ENCODE measurements around the gene NDST1.

Gene NDST1

DNA sequence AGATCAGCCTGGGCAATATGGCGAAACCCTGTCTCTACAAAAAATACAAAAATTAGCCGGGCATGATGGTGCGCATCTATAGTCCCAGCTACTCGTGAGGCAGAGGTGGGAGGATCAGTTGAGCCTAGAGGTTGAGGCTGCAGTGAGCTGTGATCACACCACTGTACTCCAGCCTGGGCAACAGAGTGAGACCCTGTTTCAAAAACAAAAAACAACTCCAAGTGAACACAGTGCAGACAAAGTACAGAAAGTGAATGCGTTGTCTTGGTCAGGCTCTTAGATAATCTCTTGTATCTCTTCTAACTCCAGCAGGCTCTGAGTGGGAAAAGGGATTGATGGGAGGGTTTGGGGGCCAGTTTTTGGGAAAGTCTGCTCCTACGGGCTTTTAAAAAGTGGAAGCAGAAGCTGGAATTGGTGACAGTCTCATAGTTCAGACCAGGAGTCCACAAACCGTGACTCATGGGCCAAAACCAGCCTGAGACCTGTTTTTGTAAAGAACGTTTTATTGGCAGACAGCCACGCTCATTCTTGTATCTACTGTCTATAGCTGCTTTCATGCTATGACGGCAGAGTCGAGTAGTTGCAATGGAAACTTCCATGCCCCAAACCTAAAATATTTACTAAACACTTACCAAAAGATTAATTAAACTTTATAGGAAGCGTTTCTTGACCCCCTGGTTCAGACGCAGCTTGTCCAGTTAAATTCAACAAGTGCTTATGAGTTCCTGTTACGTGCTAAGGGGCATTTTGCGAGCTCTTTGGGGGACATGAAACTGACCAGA lies 32.9 kb downstream of the NDST1 start:
- in situ Hi-C loops (cut with MboI; ENCODE audit: low sequenced_read_pairs), result loop anchor here (10.0 kb wide), 1 partner anchor 76 kb away; no protein-coding TSS in a partner anchor

- in situ Hi-C loops (cut with MboI; ENCODE audit: low sequenced_read_pairs), result loop anchor here (10.0 kb wide), 1 partner anchor 77 kb away; no protein-coding TSS in a partner anchor
These were observed 33.4 kb downstream of the NDST1 start for GRCh38 chr5:150541397-150541675.

GRCh38 chr5:150541895-150542294 lies 34.0 kb downstream of the NDST1 start:
- in situ Hi-C loops (cut with MboI; ENCODE audit: low sequenced_read_pairs), result loop anchor here (10.0 kb wide), 1 partner anchor 77 kb away; no protein-coding TSS in a partner anchor

GRCh38 chr5:150542933-150543445 lies 35.1 kb downstream of the NDST1 start:
- in situ Hi-C loops (cut with MboI; ENCODE audit: low sequenced_read_pairs), result loop anchor here (10.0 kb wide), 1 partner anchor 78 kb away; no protein-coding TSS in a partner anchor

GRCh38 chr5:150544611-150545219 lies 36.8 kb downstream of the NDST1 start:
- in situ Hi-C loops (cut with MboI; ENCODE audit: low sequenced_read_pairs), result loop anchor here (10.0 kb wide), 1 partner anchor 80 kb away; no protein-coding TSS in a partner anchor

- in situ Hi-C loops (cut with MboI; ENCODE audit: low sequenced_read_pairs), result loop anchor here (10.0 kb wide), 1 partner anchor 80 kb away; no protein-coding TSS in a partner anchor
These were observed 37.3 kb downstream of the NDST1 start for GRCh38 chr5:150545246-150545645.

- in situ Hi-C loops (cut with MboI; ENCODE audit: low sequenced_read_pairs), result loop anchor here (10.0 kb wide), 1 partner anchor 83 kb away; no protein-coding TSS in a partner anchor
These were observed 40.2 kb downstream of the NDST1 start for GRCh38 chr5:150548123-150548522.

GRCh38 chr5:150549735-150550134 lies 41.8 kb downstream of the NDST1 start:
- in situ Hi-C loops (cut with MboI; ENCODE audit: low sequenced_read_pairs), result loop anchor here (10.0 kb wide), 1 partner anchor 85 kb away; no protein-coding TSS in a partner anchor

GRCh38 chr5:150550286-150550685 lies 42.4 kb downstream of the NDST1 start:
- in situ Hi-C loops (cut with MboI; ENCODE audit: low sequenced_read_pairs), result no loop called here

DNA sequence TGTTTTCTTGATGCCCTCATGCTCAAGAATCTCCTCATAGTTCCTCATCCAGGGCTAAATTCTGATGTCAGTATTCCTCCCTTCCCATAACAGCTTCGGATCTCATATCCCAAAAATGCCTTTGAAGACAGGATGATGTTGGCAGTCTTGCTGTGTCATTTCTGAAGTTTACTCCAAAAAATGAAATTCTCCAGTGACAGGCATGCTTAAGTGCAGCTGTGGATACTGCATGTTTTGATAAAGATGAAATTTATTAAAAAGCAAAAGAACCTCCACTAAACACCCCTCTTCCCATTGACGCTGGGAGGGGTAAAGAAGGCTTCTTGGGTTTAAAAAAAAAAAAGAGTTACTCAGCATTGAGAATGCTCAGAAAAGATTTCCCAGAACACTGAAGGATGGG lies 43.1 kb downstream of the NDST1 start:
- in situ Hi-C loops (cut with MboI; ENCODE audit: low sequenced_read_pairs), result no loop called here

DNA sequence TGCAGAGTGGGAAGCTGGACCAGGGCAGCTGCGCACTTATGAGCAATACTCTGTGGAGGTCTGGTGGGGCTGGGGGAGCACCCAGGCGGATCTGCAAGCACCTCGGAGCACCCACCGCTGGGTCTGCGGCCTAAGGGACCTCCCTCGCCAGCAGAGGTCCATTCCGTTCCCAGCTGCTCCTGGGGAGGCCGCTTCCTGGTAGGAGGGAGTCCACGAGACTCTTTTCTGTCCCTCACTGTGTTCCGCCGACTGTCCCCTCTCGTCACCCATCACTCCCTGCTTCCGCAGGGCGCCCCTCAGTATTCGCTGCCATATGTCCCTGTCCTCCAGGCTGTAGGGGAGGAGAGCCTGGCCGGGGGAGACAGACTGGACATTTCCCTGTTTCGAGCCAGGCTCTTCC lies 45.5 kb downstream of the NDST1 start:
- in situ Hi-C loops (cut with MboI; ENCODE audit: low sequenced_read_pairs), result no loop called here

DNA sequence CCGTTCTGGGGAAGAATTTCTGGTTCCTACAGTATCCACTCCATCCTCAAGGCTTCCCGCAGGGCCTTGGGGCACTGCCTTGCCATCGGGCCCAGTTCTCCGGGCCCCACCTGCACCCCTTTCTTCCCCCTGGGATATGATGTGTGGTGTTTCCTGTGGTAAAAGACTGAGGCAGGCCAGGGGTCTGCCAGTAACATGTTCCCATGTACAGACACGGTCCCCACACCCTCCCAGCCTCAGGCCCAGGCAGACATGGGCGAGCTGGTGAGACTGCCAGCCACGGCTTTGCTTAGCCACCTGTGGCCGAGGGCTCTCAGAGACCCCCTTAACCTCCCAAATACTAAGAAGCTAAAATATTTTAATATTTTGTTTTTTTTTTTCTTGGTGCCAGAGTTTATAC lies 46.0 kb downstream of the NDST1 start:
- in situ Hi-C loops (cut with MboI; ENCODE audit: low sequenced_read_pairs), result no loop called here

GRCh38 chr5:150554857-150555256 lies 46.9 kb downstream of the NDST1 start:
- in situ Hi-C loops (cut with MboI; ENCODE audit: low sequenced_read_pairs), result no loop called here

- in situ Hi-C loops (cut with MboI; ENCODE audit: low sequenced_read_pairs), result no loop called here
These were observed 48.2 kb downstream of the NDST1 start for GRCh38 chr5:150556106-150556505.

GRCh38 chr5:150556859-150557508 lies 49.1 kb downstream of the NDST1 start:
- in situ Hi-C loops (cut with MboI; ENCODE audit: low sequenced_read_pairs), result no loop called here

DNA sequence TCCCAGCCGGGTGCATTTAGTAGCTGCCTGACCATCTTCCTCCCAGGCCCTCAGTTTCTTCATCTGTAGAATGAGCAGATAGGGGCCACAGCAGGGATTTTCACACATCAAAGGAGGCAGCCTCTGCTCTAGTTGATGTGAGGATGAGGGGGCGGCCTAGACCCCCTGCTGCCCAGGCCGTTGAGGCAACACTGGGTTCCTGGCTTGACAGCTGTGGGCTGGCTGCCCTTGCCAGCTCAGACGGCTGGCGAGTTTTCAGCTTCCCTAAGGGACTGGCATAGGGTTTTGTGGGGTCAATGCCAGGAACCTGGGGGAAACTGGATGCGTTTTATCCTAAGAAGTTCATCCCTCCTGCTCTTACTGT lies 49.6 kb downstream of the NDST1 start:
- in situ Hi-C loops (cut with MboI; ENCODE audit: low sequenced_read_pairs), result no loop called here

- in situ Hi-C loops (cut with MboI; ENCODE audit: low sequenced_read_pairs), result no loop called here
These were observed 50.2 kb downstream of the NDST1 start for GRCh38 chr5:150558088-150558621.

- in situ Hi-C loops (cut with MboI; ENCODE audit: low sequenced_read_pairs), result no loop called here
These were observed 51.2 kb downstream of the NDST1 start for GRCh38 chr5:150559088-150559487.

- in situ Hi-C loops (cut with MboI; ENCODE audit: low sequenced_read_pairs), result loop anchor here (5.0 to 10.0 kb wide), 2 partner anchors 93 to 285 kb away; partner anchors contain the start of gene IRGM
These were observed 51.8 kb downstream of the NDST1 start for GRCh38 chr5:150559701-150560100.

GRCh38 chr5:150560401-150561191 lies 52.7 kb downstream of the NDST1 start:
- in situ Hi-C loops (cut with MboI; ENCODE audit: low sequenced_read_pairs), result loop anchor here (5.0 to 10.0 kb wide), 2 partner anchors 92 to 284 kb away; partner anchors contain the start of gene IRGM

Data from HL-60/S4 treated with phorbol 12-myristate 13-acetate at 8.2 ng/mL for 4 days and 3 days (cell line).